GM12878 (cell line): Measurements from ENCODE around the gene CLK2. TPM values are rescaled to one million over a fixed set of nuclear protein-coding genes. Genes with fewer than 3 reads are reported as not detected.

Source experiments
- ATF3 ChIP-seq: IDR thresholded peaks from 2 replicates; pipeline ENCODE4 v1.6.1; 2011; ENCODE audit warnings: low read depth, mild to moderate bottlenecking, low read length, moderate library complexity, borderline replicate concordance; ENCODE audit errors: extremely low read depth
- BMI1 ChIP-seq: fragments of 450-650 bp; IDR thresholded peaks from 2 replicates; pipeline ENCODE4 v1.6.1; 2016; ENCODE audit warnings: mild to moderate bottlenecking, moderate library complexity, borderline replicate concordance
- CREM ChIP-seq: IDR thresholded peaks from 2 replicates; pipeline ENCODE4 v1.6.1; 2014; ENCODE audit warnings: antibody characterized with exemption, low read depth
- E2F4 ChIP-seq: IDR thresholded peaks from 2 replicates; pipeline ENCODE4 v1.6.1; 2012; ENCODE audit warnings: low read depth, low read length, improper control_type of control experiment
- E2F8 ChIP-seq: fragments of 450-650 bp; IDR thresholded peaks from 2 replicates; pipeline ENCODE4 v1.6.1; 2018; ENCODE audit warnings: mild to moderate bottlenecking, low read depth, moderate library complexity; ENCODE audit not compliant: partially characterized antibody
- JUNB ChIP-seq: IDR thresholded peaks from 2 replicates; pipeline ENCODE4 v1.6.1; 2016; ENCODE audit warnings: antibody characterized with exemption, mild to moderate bottlenecking
- KLF5 ChIP-seq: fragments of 450-650 bp; IDR thresholded peaks from 2 replicates; pipeline ENCODE4 v1.6.1; 2014; ENCODE audit warnings: mild to moderate bottlenecking; ENCODE audit not compliant: partially characterized antibody
- POLR2A ChIP-seq: IDR thresholded peaks from 2 replicates; pipeline ENCODE4 v1.6.1; 2011; ENCODE audit warnings: low read depth, mild to moderate bottlenecking, low read length
- POU2F2 ChIP-seq: IDR thresholded peaks from 3 replicates; pipeline ENCODE4 v1.6.1; 2011; ENCODE audit warnings: low read depth, mild to moderate bottlenecking, low read length, borderline replicate concordance
- RB1 ChIP-seq: fragments of 450-650 bp; formaldehyde crosslinking; IDR thresholded peaks from 2 replicates; pipeline ENCODE4 v1.6.1; 2017; ENCODE audit warnings: mild to moderate bottlenecking, borderline replicate concordance
- RELB ChIP-seq: fragments of 450-650 bp; IDR thresholded peaks from 2 replicates; pipeline ENCODE4 v1.6.1; 2017; ENCODE audit warnings: low read depth, mild to moderate bottlenecking, moderate library complexity
- SMAD5 ChIP-seq: IDR thresholded peaks from 2 replicates; pipeline ENCODE4 v1.6.1; 2016; ENCODE audit warnings: antibody characterized with exemption, low read depth
- SPI1 ChIP-seq: IDR thresholded peaks from 2 replicates; pipeline ENCODE4 v1.6.1; 2011; ENCODE audit warnings: low read depth, mild to moderate bottlenecking, low read length, moderate library complexity, borderline replicate concordance; ENCODE audit not compliant: insufficient read depth
- STAT1 ChIP-seq: fragments of 450-650 bp; conservative IDR thresholded peaks from 2 replicates; pipeline ENCODE4 v1.6.1; 2014; ENCODE audit warnings: antibody characterized with exemption, mild to moderate bottlenecking
- TCF12 ChIP-seq: IDR thresholded peaks from 2 replicates; pipeline ENCODE4 v1.6.1; 2011; ENCODE audit warnings: low read depth, mild to moderate bottlenecking, low read length
- ZNF207 ChIP-seq: fragments of 450-650 bp; IDR thresholded peaks from 2 replicates; pipeline ENCODE4 v1.6.1; 2014; ENCODE audit warnings: antibody characterized with exemption, mild to moderate bottlenecking, borderline replicate concordance
- ZNF217 ChIP-seq: fragments of 450-650 bp; IDR thresholded peaks from 2 replicates; pipeline ENCODE4 v1.6.1; 2017; ENCODE audit warnings: antibody characterized with exemption, mild to moderate bottlenecking
- ZNF24 ChIP-seq: fragments of 450-650 bp; IDR thresholded peaks from 2 replicates; pipeline ENCODE4 v1.6.1; 2017; ENCODE audit warnings: antibody characterized with exemption, mild to moderate bottlenecking
- ZNF592 ChIP-seq: fragments of 450-650 bp; IDR thresholded peaks from 2 replicates; pipeline ENCODE4 v1.6.1; 2017; ENCODE audit warnings: mild to moderate bottlenecking, moderate library complexity
- polyA plus RNA-seq, 11 experiments: library from polyadenylated mRNA; depleted of rRNA in 4 of 11; unstranded in 6 of 11; stranded (reverse) in 5 of 11; fragments of >200 nt; fragmentation: Nextera tagmentation in 4 of 11; fragmentation: Illumina TruSeq in 1 of 11; extraction: Ambion mirVana in 4 of 11; extraction: Trizol in 1 of 11; gene quantifications; 1 replicate in 1 of 11; 2 replicates in 10 of 11; pipeline versions ENCODE4 v1.2.1 to v1.2.3, GENCODE V29; 2011 to 2016; ENCODE audit warnings: inconsistent platforms in 2 of 11, missing spikeins in 2 of 11, low read depth in 1 of 11
- total RNA-seq, 4 experiments: library from RNA; depleted of rRNA in 3 of 4; stranded (reverse); fragments of >200 nt in 3 of 4; fragmentation: Illumina TruSeq in 1 of 4; extraction: Trizol in 1 of 4; gene quantifications; 2 replicates each; pipeline versions ENCODE4 v1.2.1 to v1.2.3, GENCODE V29; 2013 to 2021

The CLK2 gene
- total and polyA plus RNA-seq, 10 of the 15 experiments (the other 5 are each of a cell fraction or from before 2014, with no cell fraction given), result 11.1 to 83.7 (median 36.7) TPM

- TF ChIP-seq ZNF207 (no peak; the same call in 1 of the 2 replicates), KLF5 (peak; percentile 17), JUNB (no peak), SPI1 (peak; percentile 35; the same call in 1 of the 2 replicates), RELB (peak; percentile 37; the same call in 1 of the 2 replicates), SMAD5 (peak; percentile 89), BMI1 (0 out of 2 replicates have a peak, but pooled peaks have one; percentile 16), TCF12 (peak; percentile 66; the same call in 1 of the 2 replicates), CREM (peak; percentile 25; the same call in 1 of the 2 replicates), POU2F2 (peak; percentile 75; the same call in 1 of the 3 replicates), E2F4 (peak; percentile 82), STAT1 (0 out of 2 replicates have a peak, but pooled peaks have one; percentile 36), E2F8 (peak; percentile 98), ZNF24 (peak; percentile 84), ZNF217 (peak; percentile 33; the same call in 1 of the 2 replicates), ZNF592 (no peak), POLR2A (peak; percentile 79), ATF3 (no peak), RB1 (peak; percentile 100)
These were observed 45.8 kb downstream of the CLK2 start (continued) for GRCh38 chr1:155227261-155228095.
